ENCODE results near the gene STPG2. TPM values are rescaled to one million over a fixed set of nuclear protein-coding genes. Genes with fewer than 3 reads are reported as not detected.
"Not testable (repeated sequence)": the region's sequence is repeated elsewhere in the genome, so short reads cannot be mapped to it uniquely, and the experiment has no call there.

The STPG2 gene
- total and polyA plus RNA-seq, 10 donors, result 0.03 to 2.0 (median 0.67) TPM; not detected in 1

DNA sequence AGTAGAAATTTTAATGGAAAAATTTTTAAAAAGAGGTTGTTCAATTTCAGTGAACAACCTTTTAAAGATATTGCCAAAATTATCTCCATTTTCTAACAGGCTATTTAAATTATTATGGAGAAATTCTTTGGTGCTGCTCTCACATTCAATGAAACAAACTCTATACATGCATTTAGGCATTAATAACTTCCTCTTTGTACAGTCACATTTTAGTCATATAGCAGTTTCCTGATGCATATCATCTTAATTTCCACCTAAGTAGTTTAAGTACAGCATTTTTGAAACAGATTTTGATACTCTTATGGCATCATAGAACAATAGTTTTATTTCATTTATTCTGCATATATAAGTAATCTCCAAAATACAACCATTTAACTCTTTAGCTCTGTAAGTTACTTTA, 500.1 kb downstream of the STPG2 start:
- DNase-seq, result no peak
- Histone ChIP-seq H3K4me1 (no peaks in the 10 kb centered on the region), H3K36me3 (no peaks in the 10 kb centered on the region), H3K27me3 (replicated peaks in 1 of 7) (no peaks in the 10 kb centered on the region), H3K9me3 (no peaks in the 10 kb centered on the region), H3K4me3 (no peak overlapping the region), H3K27ac (no peak overlapping the region)
- intact Hi-C loops (cut with DNase I; ENCODE audit: low total_unique reads), result no loop called here
- TF ChIP-seq, protein P1, sequence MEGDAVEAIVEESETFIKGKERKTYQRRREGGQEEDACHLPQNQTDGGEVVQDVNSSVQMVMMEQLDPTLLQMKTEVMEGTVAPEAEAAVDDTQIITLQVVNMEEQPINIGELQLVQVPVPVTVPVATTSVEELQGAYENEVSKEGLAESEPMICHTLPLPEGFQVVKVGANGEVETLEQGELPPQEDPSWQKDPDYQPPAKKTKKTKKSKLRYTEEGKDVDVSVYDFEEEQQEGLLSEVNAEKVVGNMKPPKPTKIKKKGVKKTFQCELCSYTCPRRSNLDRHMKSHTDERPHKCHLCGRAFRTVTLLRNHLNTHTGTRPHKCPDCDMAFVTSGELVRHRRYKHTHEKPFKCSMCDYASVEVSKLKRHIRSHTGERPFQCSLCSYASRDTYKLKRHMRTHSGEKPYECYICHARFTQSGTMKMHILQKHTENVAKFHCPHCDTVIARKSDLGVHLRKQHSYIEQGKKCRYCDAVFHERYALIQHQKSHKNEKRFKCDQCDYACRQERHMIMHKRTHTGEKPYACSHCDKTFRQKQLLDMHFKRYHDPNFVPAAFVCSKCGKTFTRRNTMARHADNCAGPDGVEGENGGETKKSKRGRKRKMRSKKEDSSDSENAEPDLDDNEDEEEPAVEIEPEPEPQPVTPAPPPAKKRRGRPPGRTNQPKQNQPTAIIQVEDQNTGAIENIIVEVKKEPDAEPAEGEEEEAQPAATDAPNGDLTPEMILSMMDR (IDR thresholded peaks at IDR 0.05 in 8 of 11, conservative IDR thresholded peaks at IDR 0.05 in 3 of 11), result no peak
- TF ChIP-seq POLR2A (IDR thresholded peaks at IDR 0.05) (no peak), POLR2AphosphoS5 (IDR thresholded peaks at IDR 0.05) (no peak)

GRCh38 chr4:97639961-97640360, 503.3 kb downstream of the STPG2 start:
- no peak for DNase-seq
- TF ChIP-seq, protein P1 (IDR thresholded peaks at IDR 0.05 in 8 of 11, conservative IDR thresholded peaks at IDR 0.05 in 3 of 11), result no peak
- Histone ChIP-seq H3K4me3 (no peak overlapping the region), H3K27ac (no peak overlapping the region), H3K27me3 (replicated peaks in 1 of 7) (no peaks in the 10 kb centered on the region), H3K4me1 (no peaks in the 10 kb centered on the region), H3K36me3 (no peaks in the 10 kb centered on the region), H3K9me3 (peaks cover 0 to 2% (median 0%) of the 10 kb centered on the region in 8 donors)
- 88 to 98% (median 96%) methylated on average over 1 of the region's 1 CpG for WGBS, 5 donors
- intact Hi-C loops (cut with DNase I; ENCODE audit: low total_unique reads), result no loop called here

- intact Hi-C loops (cut with DNase I; ENCODE audit: low total_unique reads), result not testable (repeated sequence)
- WGBS, 5 donors, result 65 to 81% (median 75%) methylated on average over 7 to 8 of the region's 8 CpGs
These were observed 509.4 kb downstream of the STPG2 start for GRCh38 chr4:97633831-97634230.

GRCh38 chr4:97627750-97628149, 515.5 kb downstream of the STPG2 start:
- 70 to 88% (median 79%) methylated on average over 4 of the region's 4 CpGs for WGBS, 5 donors
- intact Hi-C loops (cut with DNase I; ENCODE audit: low total_unique reads), result no loop called here
- DNase-seq, result no peak
- H3K4me1 ChIP-seq, result no peaks in the 10 kb centered on the region
- no peak overlapping the region for H3K4me3 ChIP-seq
- no peaks in the 10 kb centered on the region for H3K27me3 ChIP-seq (replicated peaks in 1 of 7)
- no peaks in the 10 kb centered on the region for H3K36me3 ChIP-seq
- peaks cover 0 to 27% (median 11%) of the 10 kb centered on the region in 8 donors for H3K9me3 ChIP-seq
- TF ChIP-seq POLR2AphosphoS5 (IDR thresholded peaks at IDR 0.05) (no peak), POLR2A (IDR thresholded peaks at IDR 0.05) (no peak)
- TF ChIP-seq, protein P1 (IDR thresholded peaks at IDR 0.05 in 8 of 11, conservative IDR thresholded peaks at IDR 0.05 in 3 of 11), result no peak
- H3K27ac ChIP-seq, result no peak overlapping the region

More at GRCh38 chr4:97633831-97634230, 509.4 kb downstream of the STPG2 start:
- not testable (repeated sequence) for H3K4me3 ChIP-seq; H3K27me3 ChIP-seq (replicated peaks in 1 of 7); H3K36me3 ChIP-seq; H3K4me1 ChIP-seq; H3K9me3 ChIP-seq; H3K27ac ChIP-seq; DNase-seq

DNA sequence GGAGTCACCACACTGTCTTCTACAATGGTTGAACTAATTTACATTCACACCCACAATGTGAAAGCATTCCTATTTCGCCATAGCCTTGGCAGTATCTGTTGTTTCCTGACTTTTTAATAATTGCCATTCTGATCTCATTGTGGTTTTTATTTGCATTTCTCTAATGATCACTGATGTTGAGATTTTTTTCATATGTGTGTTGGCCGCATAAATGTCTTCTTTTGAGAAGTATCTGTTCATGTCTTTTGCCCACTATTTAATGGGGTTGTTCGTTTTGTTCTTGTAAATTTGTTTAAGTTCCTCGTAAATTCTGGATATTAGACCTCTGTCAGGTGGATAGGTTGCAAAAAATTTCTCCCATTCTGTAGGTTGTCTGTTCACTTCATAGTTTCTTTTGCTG, 519.1 kb downstream of the STPG2 start:
- TF ChIP-seq, protein P1 (IDR thresholded peaks at IDR 0.05 in 8 of 11, conservative IDR thresholded peaks at IDR 0.05 in 3 of 11), result no peak
- TF ChIP-seq POLR2A (IDR thresholded peaks at IDR 0.05) (no peak), POLR2AphosphoS5 (IDR thresholded peaks at IDR 0.05) (no peak)
- H3K36me3 ChIP-seq, result no peaks in the 10 kb centered on the region
- 75 to 93% (median 87%) methylated on average over 4 of the region's 4 CpGs for WGBS, 5 donors
- no peaks in the 10 kb centered on the region for H3K4me1 ChIP-seq
- no peak overlapping the region for H3K27ac ChIP-seq
- peaks cover 0 to 50% (median 29%) of the 10 kb centered on the region in 8 donors for H3K9me3 ChIP-seq
- DNase-seq, result no peak
- intact Hi-C loops (cut with DNase I; ENCODE audit: low total_unique reads), result no loop called here
- H3K27me3 ChIP-seq (replicated peaks in 1 of 7), result no peaks in the 10 kb centered on the region
- H3K4me3 ChIP-seq, result no peak overlapping the region

Measured in spleen (tissue), 11 donors.